ENCODE data around the gene LRP4. TPM values are rescaled to one million over a fixed set of nuclear protein-coding genes. Genes with fewer than 3 reads are reported as not detected.

Gene LRP4
- total and polyA plus RNA-seq, 2 of the 4 experiments (the other 2 are of a cell fraction): 4.1 to 5.8 TPM

DNA sequence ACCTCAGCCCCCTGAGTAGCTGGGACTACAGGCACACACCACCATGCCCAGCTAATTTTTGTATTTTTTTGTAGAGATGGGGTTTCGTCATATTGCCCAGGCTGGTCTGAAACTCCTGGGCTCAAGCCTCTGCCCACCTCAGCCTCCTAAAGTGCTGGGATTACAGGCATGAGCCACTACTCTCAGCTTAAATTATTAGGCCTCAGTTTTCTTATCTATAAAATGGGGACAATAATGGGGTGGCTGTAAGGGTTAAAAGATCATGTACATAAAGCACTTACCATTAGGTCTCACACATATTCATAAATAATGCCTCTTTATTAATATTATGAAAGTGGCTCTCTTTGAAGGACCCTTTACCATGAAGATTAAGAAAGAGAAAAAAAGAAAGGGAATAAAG lies 40.8 kb downstream of the LRP4 start:
- ChIA-PET POLR2A (ENCODE audit: unreplicated experiment) (no interaction called here), CTCF (interaction anchor here (0.6 to 1.4 kb wide), 2 partner anchors 52 to 275 kb away, joined by 3 read pairs; no protein-coding TSS in a partner anchor)
- Histone ChIP-seq H3K36me3 (ENCODE audit: control insufficient read depth, insufficient read depth, low read length) (peaks cover 25% of the 10 kb centered on the region), H3K23ac (ENCODE audit: low read depth, low read length) (no peak overlapping the region), H4K5ac (ENCODE audit: low read depth, low read length) (no peak overlapping the region), H3K56ac (ENCODE audit: extremely low read depth, insufficient read depth, low read length) (no peak overlapping the region), H2AK5ac (ENCODE audit: low read depth, low read length) (no peak overlapping the region), H3K14ac (replicated peaks; ENCODE audit: low read depth, low read length) (no peak overlapping the region), H4K8ac (ENCODE audit: low read depth in 2 of 2, low read length in 2 of 2) (no peak overlapping the region), H2BK5ac (ENCODE audit: low read depth, low read length, poor library complexity, severe bottlenecking) (no peak overlapping the region), H3K18ac (ENCODE audit: low read depth, low read length) (no peak overlapping the region), H2AFZ (replicated peaks; ENCODE audit: low read length, poor library complexity) (no peak overlapping the region), H3K79me1 (ENCODE audit: low read depth in 1 of 2, low read length in 2 of 2) (no peaks in the 10 kb centered on the region), H3K27me3 (ENCODE audit: control insufficient read depth, insufficient read depth, low read length) (no peaks in the 10 kb centered on the region), H3K4me2 (ENCODE audit: low read depth, low read length) (no peak overlapping the region), H2BK15ac (ENCODE audit: low read depth, low read length) (no peak overlapping the region), H3K4ac (ENCODE audit: low read depth, low read length) (no peak overlapping the region), H3K9me1 (ENCODE audit: insufficient read depth, low read length) (peaks cover 7% of the 10 kb centered on the region; the same call in 1 of the 2 replicates), H2BK20ac (ENCODE audit: low read depth, low read length) (no peak overlapping the region), H3K4me3 (ENCODE audit: insufficient read depth, low read depth, low read length) (no peak overlapping the region), H2BK120ac (ENCODE audit: low read depth, low read length) (no peak overlapping the region), H3K27ac (ENCODE audit: insufficient read depth, low read length) (no peak overlapping the region), H3K4me1 (ENCODE audit: control insufficient read depth, insufficient read depth, low read length) (no peaks in the 10 kb centered on the region), H2AK9ac (replicated peaks; ENCODE audit: low read depth, low read length, poor library complexity) (no peak overlapping the region), H4K20me1 (ENCODE audit: insufficient read depth, low read length) (no peaks in the 10 kb centered on the region; the same call in 1 of the 2 replicates), H3K9me3 (ENCODE audit: control insufficient read depth, insufficient read depth, low read length) (no peaks in the 10 kb centered on the region), H4K91ac (ENCODE audit: insufficient read depth, low read depth, low read length) (no peak overlapping the region), H3K9ac (ENCODE audit: low read depth, low read length) (no peak overlapping the region)
- TF ChIP-seq, protein P1, sequence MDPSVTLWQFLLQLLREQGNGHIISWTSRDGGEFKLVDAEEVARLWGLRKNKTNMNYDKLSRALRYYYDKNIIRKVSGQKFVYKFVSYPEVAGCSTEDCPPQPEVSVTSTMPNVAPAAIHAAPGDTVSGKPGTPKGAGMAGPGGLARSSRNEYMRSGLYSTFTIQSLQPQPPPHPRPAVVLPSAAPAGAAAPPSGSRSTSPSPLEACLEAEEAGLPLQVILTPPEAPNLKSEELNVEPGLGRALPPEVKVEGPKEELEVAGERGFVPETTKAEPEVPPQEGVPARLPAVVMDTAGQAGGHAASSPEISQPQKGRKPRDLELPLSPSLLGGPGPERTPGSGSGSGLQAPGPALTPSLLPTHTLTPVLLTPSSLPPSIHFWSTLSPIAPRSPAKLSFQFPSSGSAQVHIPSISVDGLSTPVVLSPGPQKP (IDR thresholded peaks at IDR 0.05; ENCODE audit: borderline replicate concordance, low read depth, low read length): no peak
- TF ChIP-seq RCOR1 (IDR thresholded peaks at IDR 0.05; ENCODE audit: insufficient replicate concordance, low read length) (no peak), RFX5 (IDR thresholded peaks at IDR 0.05; ENCODE audit: low read depth, low read length) (no peak), RAD21 (IDR thresholded peaks at IDR 0.05; ENCODE audit: low read length) (no peak), POLR2A (IDR thresholded peaks at IDR 0.05; ENCODE audit: low read depth, low read length) (no peak), MXI1 (IDR thresholded peaks at IDR 0.05; ENCODE audit: borderline replicate concordance, low read depth, low read length) (no peak), SMC3 (IDR thresholded peaks at IDR 0.05; ENCODE audit: low read depth, low read length) (no peak), CEBPB (IDR thresholded peaks at IDR 0.05; ENCODE audit: low read depth, low read length) (no peak), BHLHE40 (IDR thresholded peaks at IDR 0.05; ENCODE audit: low read depth, low read length) (no peak), MAZ (IDR thresholded peaks at IDR 0.05; ENCODE audit: borderline replicate concordance, low read depth, low read length) (no peak), CHD1 (IDR thresholded peaks at IDR 0.05; ENCODE audit: low read depth, low read length) (no peak), MAFK (IDR thresholded peaks at IDR 0.05; ENCODE audit: low read depth, low read length) (no peak), FOS (IDR thresholded peaks at IDR 0.05; ENCODE audit: low read depth, low read length) (no peak)
- TF ChIP-seq, protein P2, sequence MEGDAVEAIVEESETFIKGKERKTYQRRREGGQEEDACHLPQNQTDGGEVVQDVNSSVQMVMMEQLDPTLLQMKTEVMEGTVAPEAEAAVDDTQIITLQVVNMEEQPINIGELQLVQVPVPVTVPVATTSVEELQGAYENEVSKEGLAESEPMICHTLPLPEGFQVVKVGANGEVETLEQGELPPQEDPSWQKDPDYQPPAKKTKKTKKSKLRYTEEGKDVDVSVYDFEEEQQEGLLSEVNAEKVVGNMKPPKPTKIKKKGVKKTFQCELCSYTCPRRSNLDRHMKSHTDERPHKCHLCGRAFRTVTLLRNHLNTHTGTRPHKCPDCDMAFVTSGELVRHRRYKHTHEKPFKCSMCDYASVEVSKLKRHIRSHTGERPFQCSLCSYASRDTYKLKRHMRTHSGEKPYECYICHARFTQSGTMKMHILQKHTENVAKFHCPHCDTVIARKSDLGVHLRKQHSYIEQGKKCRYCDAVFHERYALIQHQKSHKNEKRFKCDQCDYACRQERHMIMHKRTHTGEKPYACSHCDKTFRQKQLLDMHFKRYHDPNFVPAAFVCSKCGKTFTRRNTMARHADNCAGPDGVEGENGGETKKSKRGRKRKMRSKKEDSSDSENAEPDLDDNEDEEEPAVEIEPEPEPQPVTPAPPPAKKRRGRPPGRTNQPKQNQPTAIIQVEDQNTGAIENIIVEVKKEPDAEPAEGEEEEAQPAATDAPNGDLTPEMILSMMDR (conservative IDR thresholded peaks at IDR 0.05; ENCODE audit: low read depth, low read length): no peak
- TF ChIP-seq, protein P3, sequence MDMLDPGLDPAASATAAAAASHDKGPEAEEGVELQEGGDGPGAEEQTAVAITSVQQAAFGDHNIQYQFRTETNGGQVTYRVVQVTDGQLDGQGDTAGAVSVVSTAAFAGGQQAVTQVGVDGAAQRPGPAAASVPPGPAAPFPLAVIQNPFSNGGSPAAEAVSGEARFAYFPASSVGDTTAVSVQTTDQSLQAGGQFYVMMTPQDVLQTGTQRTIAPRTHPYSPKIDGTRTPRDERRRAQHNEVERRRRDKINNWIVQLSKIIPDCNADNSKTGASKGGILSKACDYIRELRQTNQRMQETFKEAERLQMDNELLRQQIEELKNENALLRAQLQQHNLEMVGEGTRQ (IDR thresholded peaks at IDR 0.05; ENCODE audit: low read depth, low read length): no peak
- BruUV-seq (replicated peaks): no TSS peak
- intact Hi-C loops (cut with micrococcal nuclease) (no loop called here), in situ Hi-C loops (cut with MboI; ENCODE audit: low sequenced_read_pairs) (loop anchor here (25.0 kb wide), 1 partner anchor 485 kb away; the partner anchor contains the start of gene MYBPC3), dilution Hi-C loops (cut with HindIII; ENCODE audit: low sequenced_read_pairs, unreplicated experiment) (no loop called here)
- DNase-seq (no peak), ATAC-seq (ENCODE audit: low read depth) (no peak)
- WGBS, 2 experiments (ENCODE audit: extremely low coverage in 2 of 2, insufficient read length in 1 of 2): no CpG with 5 or more reads among the region's 1 CpG
